Activated CD8-positive, alpha-beta memory T cell treated with anti-CD3 and anti-CD28 coated beads, Interleukin-2, amount 10 ng/mL, durations not matched to agents 7 days and 5 days (primary cell): ENCODE results near the gene IDH3A. TPM values are rescaled to one million over a fixed set of nuclear protein-coding genes. Genes with fewer than 3 reads are reported as not detected.

Source experiments
- ATAC-seq: fragments of 150-1000 bp; cut with Tn5 transposase; one replicate; pipeline ENCODE4 v1.10.0; 2021; ENCODE audit warnings: moderate library complexity
- CTCF ChIA-PET: fragments of 350-600 bp; sonication (Branson Sonifier 250); formaldehyde crosslinking; loops from one replicate; lab custom pipeline; 2021; ENCODE audit warnings: antibody characterized with exemption; lab: Charles Lee
- DNase-seq: peaks from one replicate; pipeline ENCODE4 v3.0.0-alpha.2; 2020
- H3K27ac Mint-ChIP-seq: one replicate; pipeline ENCODE4 v1.8.0; 2021; ENCODE audit warnings: mild to moderate bottlenecking, mixed read lengths
- H3K27me3 Mint-ChIP-seq: one replicate; pipeline ENCODE4 v1.8.0; 2021; ENCODE audit warnings: mixed read lengths
- H3K36me3 Mint-ChIP-seq: one replicate; pipeline ENCODE4 v1.8.0; 2021; ENCODE audit warnings: mild to moderate bottlenecking, mixed read lengths
- H3K4me1 Mint-ChIP-seq: one replicate; pipeline ENCODE4 v1.8.0; 2021; ENCODE audit warnings: mixed read lengths
- H3K4me3 Mint-ChIP-seq: one replicate; pipeline ENCODE4 v1.8.0; 2021; ENCODE audit warnings: mild to moderate bottlenecking, moderate library complexity, mixed read lengths
- H3K9me3 Mint-ChIP-seq: one replicate; pipeline ENCODE4 v1.8.0; 2022; ENCODE audit warnings: low read depth, mixed read lengths
- total RNA-seq, 2 experiments: library from RNA; stranded (reverse); gene quantifications; one replicate each; pipeline ENCODE4 v1.2.3, GENCODE V29; 2021

The IDH3A gene
- total RNA-seq, 2 experiments from 2014 or later, result 97.9 to 105 TPM

DNA sequence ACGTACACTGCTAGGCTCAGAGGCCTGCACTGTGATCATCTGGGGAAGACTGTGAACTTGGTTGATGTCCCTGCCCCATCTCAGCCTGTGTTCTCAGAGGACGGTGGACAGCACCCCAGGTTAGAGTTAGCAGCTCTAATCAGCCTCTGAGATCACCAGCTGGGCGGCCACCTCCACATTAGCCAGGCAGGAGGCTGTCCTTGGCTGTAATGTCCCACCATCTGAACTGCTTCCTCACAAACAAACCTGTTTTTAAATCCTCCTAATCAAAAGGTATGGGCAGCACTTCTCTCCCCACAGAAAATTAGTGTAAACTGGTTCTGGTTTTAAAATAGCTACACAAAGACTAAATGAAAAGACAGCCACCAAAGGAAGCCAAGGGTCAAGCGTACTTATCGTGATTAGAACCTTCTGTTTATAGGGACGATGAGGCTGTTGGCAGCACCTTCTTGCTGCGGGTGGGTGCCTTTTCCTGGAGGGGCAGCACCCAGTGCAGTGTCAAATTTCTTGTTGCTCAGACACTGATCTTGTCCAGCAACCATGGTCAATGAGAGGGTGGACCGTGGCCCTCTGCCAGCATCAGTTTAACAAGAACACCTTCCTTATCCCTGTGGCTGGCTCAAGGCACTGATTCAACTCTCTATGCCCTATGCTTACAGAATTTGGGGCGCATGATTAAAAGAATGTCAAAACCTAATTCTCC lies 60.6 kb downstream of the IDH3A start:
- H3K27me3 Mint-ChIP-seq, result peaks cover 19% of the 10 kb centered on the region
- CTCF ChIA-PET, result no interaction called here
- no peak overlapping the region for H3K4me3 Mint-ChIP-seq
- DNase-seq, result no peak
- ATAC-seq, result no peak
- no peak overlapping the region for H3K27ac Mint-ChIP-seq
- no peaks in the 10 kb centered on the region for H3K36me3 Mint-ChIP-seq
- no peaks in the 10 kb centered on the region for H3K9me3 Mint-ChIP-seq
- H3K4me1 Mint-ChIP-seq, result peaks cover 1% of the 10 kb centered on the region

DNA sequence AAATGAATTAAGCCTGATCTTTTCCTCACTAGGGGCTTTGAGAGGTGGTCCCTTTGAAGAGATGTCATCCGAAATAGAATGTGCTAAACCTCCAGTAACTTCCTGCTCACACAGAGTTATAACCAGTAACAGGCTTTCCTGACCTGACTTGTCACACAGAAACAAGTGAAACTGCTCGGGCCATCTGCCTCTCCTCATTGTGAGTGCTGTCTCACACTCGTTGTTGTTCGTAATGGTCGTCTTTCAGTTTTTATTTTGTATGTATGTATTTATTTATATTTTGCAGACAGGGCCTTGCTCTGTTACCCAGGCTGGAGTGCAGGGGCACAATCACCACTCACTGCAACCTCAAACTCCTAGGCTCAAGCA lies 61.2 kb downstream of the IDH3A start:
- no peak for DNase-seq
- H3K27ac Mint-ChIP-seq, result no peak overlapping the region
- H3K4me3 Mint-ChIP-seq, result no peak overlapping the region
- H3K9me3 Mint-ChIP-seq, result no peaks in the 10 kb centered on the region
- CTCF ChIA-PET, result interaction anchor here (2.5 to 4.3 kb wide), 2 partner anchors 14 to 30 kb away, joined by 7 to 21 read pairs; no protein-coding TSS in a partner anchor
- peaks cover 1% of the 10 kb centered on the region for H3K4me1 Mint-ChIP-seq
- ATAC-seq, result no peak
- H3K36me3 Mint-ChIP-seq, result no peaks in the 10 kb centered on the region
- H3K27me3 Mint-ChIP-seq, result peaks cover 23% of the 10 kb centered on the region

DNA sequence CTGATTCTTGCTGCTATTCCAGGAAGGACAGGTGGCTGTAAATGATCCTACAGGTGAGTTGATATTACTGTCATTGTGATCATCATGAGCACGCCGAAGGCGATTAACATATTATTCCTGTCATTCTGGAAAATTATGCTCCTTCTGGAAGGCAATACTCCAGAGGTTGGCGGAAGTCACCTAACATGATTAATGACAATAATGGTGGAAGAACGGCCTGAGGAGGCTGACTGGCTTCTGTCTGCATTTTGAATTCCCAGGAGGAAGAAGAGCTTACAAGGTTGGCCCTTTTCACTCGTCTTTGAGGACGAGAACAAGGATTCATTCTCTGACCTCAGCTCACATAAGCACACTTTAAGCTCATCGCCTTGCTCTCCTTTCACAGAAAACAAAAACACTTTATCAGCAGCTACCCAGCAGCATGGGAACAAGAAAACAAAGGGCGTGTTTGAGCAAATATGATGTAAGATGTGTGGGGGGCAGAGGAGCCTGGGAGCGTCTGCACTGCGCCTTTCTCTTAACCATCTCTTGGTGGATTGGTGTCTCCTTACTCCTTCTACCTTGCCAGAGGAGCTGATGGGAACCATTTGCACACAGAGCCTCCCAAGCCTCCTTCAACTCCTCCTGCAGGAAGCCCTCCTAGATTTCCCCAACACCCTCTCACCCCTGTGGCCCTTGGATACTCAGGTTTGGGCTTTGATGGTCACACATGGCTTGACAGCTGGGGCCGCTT lies 62.2 kb downstream of the IDH3A start:
- H3K27me3 Mint-ChIP-seq, result peaks cover 23% of the 10 kb centered on the region
- H3K36me3 Mint-ChIP-seq, result no peaks in the 10 kb centered on the region
- H3K9me3 Mint-ChIP-seq, result no peaks in the 10 kb centered on the region
- no peak overlapping the region for H3K4me3 Mint-ChIP-seq
- peaks cover 1% of the 10 kb centered on the region for H3K4me1 Mint-ChIP-seq
- CTCF ChIA-PET, result interaction anchor here (0.9 to 4.3 kb wide), 4 partner anchors 8 to 30 kb away, joined by 3 to 21 read pairs (median 5); no protein-coding TSS in a partner anchor
- no peak for ATAC-seq
- no peak for DNase-seq
- no peak overlapping the region for H3K27ac Mint-ChIP-seq

DNA sequence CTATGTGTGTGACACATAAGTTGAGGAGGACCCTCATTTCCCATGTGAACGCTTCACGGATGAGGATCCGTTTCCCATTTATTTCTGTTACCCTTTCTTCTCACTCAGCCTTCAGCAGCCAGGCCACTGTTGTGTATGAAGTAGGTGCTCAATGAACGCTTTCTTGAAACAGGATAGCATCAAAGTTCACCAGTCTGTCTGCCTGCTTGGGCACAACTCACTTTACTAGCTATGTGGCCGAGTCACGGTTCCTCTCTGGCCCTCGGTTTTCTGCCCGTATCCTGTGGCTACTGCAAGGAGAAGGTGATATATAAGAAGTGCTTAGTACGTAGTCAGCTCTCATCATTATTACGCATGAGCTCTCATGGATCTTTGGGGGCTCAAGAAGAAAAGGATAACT lies 62.8 kb downstream of the IDH3A start:
- Mint-ChIP-seq H3K4me1 (peaks cover 1% of the 10 kb centered on the region), H3K4me3 (no peak overlapping the region), H3K36me3 (no peaks in the 10 kb centered on the region), H3K27ac (no peak overlapping the region), H3K27me3 (peaks cover 23% of the 10 kb centered on the region), H3K9me3 (no peaks in the 10 kb centered on the region)
- DNase-seq (no peak), ATAC-seq (no peak)
- CTCF ChIA-PET, result interaction anchor here (0.9 to 4.3 kb wide), 4 partner anchors 9 to 30 kb away, joined by 3 to 21 read pairs (median 5); no protein-coding TSS in a partner anchor

DNA sequence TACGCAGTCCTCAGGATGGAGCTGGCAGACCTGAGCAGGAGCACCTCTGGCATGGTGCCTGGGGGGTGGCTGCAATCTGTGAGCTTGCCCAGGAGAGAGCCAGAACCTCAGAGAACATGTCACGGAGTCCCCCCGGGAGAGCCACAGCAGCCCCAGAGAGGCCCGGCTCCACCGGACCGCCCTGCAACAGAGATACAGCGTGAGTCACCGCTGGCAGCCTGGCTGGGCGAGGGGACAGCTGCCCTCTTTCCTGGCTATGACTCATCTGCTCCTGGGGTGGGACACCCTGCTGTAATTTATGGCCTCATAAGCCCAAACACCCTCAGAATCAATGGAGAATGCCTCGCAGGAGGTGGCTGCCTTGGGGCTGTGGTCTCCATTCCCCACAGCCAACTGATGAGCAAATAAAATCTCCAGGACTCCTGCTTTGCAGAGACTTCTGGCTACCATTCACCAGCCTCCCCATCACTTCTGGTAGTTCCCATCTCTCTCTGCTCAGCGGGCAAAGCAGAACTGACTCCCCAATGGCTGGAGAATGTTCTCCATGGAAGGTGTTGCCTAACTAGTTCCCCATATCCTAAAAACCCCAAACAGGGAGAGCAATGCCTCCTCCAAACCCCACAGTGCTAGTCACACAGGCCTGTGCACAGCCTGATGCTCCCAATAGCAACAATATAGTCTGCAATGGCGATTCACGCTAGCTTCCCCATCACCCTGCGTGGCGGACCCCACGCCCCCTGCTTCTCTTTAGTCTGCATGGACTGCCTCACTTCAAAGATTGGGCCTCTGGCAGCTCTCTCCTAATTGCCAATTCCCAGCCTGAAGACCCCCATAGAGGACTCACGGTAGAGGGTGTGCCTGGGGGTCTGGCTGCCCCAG lies 63.6 kb downstream of the IDH3A start:
- no peak for ATAC-seq
- Mint-ChIP-seq H3K9me3 (no peaks in the 10 kb centered on the region), H3K27ac (no peak overlapping the region), H3K36me3 (no peaks in the 10 kb centered on the region), H3K4me3 (no peak overlapping the region), H3K27me3 (peaks cover 23% of the 10 kb centered on the region), H3K4me1 (peaks cover 1% of the 10 kb centered on the region)
- CTCF ChIA-PET, result interaction anchor here (0.9 to 4.3 kb wide), 4 partner anchors 10 to 29 kb away, joined by 3 to 21 read pairs (median 5); no protein-coding TSS in a partner anchor
- no peak for DNase-seq

DNA sequence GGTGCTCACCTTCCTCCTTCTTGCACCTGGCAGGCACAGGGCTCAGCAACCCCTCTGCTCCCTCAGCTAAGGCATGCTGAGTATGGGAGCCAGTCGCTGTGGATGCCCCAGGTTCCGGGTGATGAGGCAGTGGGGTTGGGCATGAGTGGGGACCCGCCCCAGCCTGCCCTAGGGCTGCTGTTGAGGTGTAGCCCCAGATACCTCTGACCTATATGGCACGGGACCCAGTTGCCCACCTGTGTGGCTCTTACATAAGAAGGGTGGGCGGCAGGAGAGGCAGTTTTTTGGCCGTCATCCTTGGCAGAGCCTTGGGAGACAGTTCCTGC lies 64.2 kb downstream of the IDH3A start:
- no peaks in the 10 kb centered on the region for H3K36me3 Mint-ChIP-seq
- DNase-seq (no peak), ATAC-seq (no peak)
- no peak overlapping the region for H3K4me3 Mint-ChIP-seq
- no peak overlapping the region for H3K27ac Mint-ChIP-seq
- H3K9me3 Mint-ChIP-seq, result no peaks in the 10 kb centered on the region
- CTCF ChIA-PET, result interaction anchor here (4.3 kb wide), 1 partner anchor 17 kb away, joined by 21 read pairs; no protein-coding TSS in a partner anchor
- H3K4me1 Mint-ChIP-seq, result peaks cover 1% of the 10 kb centered on the region
- H3K27me3 Mint-ChIP-seq, result peaks cover 23% of the 10 kb centered on the region

DNA sequence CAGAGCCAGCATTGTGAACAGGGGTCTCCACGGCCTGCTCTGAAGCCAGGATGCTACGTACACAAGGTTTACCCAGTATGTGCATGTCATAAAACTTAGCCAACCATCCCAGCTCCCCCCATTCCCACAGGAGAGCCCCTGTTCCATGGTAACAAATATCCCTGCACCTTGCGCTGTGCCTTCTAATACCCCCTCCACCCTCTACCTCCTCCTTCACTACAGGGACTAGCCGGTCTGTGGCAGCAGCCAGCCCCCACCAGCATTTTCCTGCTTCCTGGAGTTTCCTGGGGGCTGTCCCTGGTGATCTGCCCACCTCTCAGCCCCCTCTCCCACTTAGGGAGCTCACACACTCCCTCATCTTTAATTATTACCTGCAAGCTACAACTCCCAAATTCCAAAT lies 64.8 kb downstream of the IDH3A start:
- Mint-ChIP-seq H3K4me3 (no peak overlapping the region), H3K27ac (no peak overlapping the region), H3K36me3 (no peaks in the 10 kb centered on the region), H3K27me3 (peaks cover 23% of the 10 kb centered on the region), H3K9me3 (no peaks in the 10 kb centered on the region), H3K4me1 (peaks cover 1% of the 10 kb centered on the region)
- CTCF ChIA-PET, result interaction anchor here (0.9 to 4.3 kb wide), 3 partner anchors 18 to 26 kb away, joined by 3 to 21 read pairs (median 12); no protein-coding TSS in a partner anchor
- DNase-seq, result no peak
- no peak for ATAC-seq

DNA sequence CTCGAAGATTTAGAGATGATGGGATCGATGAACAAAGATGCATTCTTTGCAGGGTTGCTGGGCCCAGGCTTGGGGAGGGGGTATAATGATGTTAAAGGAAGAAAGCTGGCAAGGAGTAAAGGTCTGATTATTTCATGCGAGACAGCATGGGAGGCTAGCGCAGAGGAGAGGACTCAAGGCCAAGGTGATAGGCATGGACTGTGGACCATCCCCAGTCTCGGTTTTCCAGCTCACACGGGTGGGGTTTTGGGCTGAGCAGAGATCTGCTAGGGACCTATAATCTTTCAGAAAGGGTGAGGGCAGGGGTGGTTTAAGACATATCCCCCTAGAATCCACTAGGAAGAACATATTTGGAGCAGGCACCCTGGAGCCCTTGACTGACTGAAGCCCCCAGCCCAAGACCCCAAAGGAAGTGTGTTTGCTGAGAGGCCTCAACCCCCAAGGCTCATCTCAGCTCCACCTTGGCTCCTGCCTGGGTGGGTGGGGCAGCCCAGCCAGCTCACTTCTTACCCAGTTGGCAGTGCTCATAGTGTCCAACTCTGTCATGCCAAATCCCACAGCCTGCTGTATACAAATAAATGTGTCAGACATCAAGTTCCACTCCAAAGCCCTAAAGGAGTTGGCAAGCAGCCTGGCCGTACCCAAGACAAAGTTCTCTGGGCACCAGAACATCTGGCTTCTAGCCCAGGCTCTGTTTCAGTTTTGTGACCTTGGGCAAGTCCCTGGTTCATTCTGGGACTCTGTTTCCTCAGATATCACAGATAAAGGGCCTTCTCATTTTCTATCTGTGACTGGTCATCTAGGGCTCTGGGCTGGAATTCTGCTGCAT lies 67.3 kb downstream of the IDH3A start:
- no peak overlapping the region for H3K4me3 Mint-ChIP-seq
- CTCF ChIA-PET, result interaction anchor here (1.4 kb wide), 1 partner anchor 11 kb away, joined by 3 read pairs; no protein-coding TSS in a partner anchor
- peaks cover 23% of the 10 kb centered on the region for H3K27me3 Mint-ChIP-seq
- DNase-seq (no peak), ATAC-seq (no peak)
- no peaks in the 10 kb centered on the region for H3K36me3 Mint-ChIP-seq
- H3K9me3 Mint-ChIP-seq, result no peaks in the 10 kb centered on the region
- no peaks in the 10 kb centered on the region for H3K4me1 Mint-ChIP-seq
- H3K27ac Mint-ChIP-seq, result no peak overlapping the region

DNA sequence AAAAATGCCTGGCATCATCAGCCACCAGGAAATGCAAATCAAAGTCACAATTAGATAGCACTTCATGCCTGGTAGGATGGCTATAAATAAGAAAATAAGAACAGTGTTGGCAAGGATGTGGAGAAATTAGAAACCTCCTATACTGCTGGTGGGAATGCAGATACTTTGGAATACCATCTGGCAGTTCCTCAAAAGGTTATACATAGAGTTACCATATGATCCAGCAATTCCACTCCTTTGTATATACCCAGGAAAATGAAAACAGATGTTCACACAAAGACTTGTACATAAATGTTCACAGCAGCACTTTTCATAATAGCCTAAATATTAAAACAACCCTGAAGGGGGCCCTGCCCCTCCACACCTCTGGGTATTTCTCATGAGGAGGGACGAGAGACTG lies 71.6 kb downstream of the IDH3A start:
- Mint-ChIP-seq H3K9me3 (peaks cover 1% of the 10 kb centered on the region), H3K27me3 (no peaks in the 10 kb centered on the region), H3K36me3 (peaks cover 2% of the 10 kb centered on the region), H3K4me3 (no peak overlapping the region), H3K4me1 (peaks cover 22% of the 10 kb centered on the region), H3K27ac (no peak overlapping the region)
- DNase-seq (no peak), ATAC-seq (no peak)
- CTCF ChIA-PET, result no interaction called here

Other genes with a start within 250 kb of the IDH3A start
- gene TBC1D2B, start 71.7 kb upstream of the IDH3A start, total RNA-seq, result 100 to 1,000 TPM; 118 to 135 TPM
- under 1 TPM; 0.26 to 0.28 TPM for gene SH2D7, start 56.8 kb upstream of the IDH3A start, total RNA-seq
- gene CIB2, start 17.9 kb upstream of the IDH3A start, total RNA-seq, result 1 to 10 TPM in 1 of 2 experiments, under 1 TPM in 1; 0.94 to 1.2 TPM
- under 1 TPM in 1 of 2 experiments, not detected in 1; 0.28 TPM for gene ACSBG1, start 85.2 kb downstream of the IDH3A start, total RNA-seq
- gene DNAJA4, start 115.2 kb downstream of the IDH3A start, total RNA-seq, result 10 to 100 TPM; 34.0 to 35.8 TPM
- gene SKIC8, start 150.2 kb downstream of the IDH3A start, total RNA-seq, result 10 to 100 TPM; 40.5 to 48.1 TPM
- not detected for gene CRABP1, start 191.0 kb downstream of the IDH3A start, total RNA-seq